Gastroesophageal sphincter (tissue), 3 donors: Measurements from ENCODE around the gene EEF2K.

Experiments
- EP300 ChIP-seq: sonication (generic); formaldehyde crosslinking; IDR thresholded peaks from one replicate; pipeline ENCODE4 v1.6.1; 2017; ENCODE audit warnings: antibody characterized with exemption, mild to moderate bottlenecking
- POLR2A ChIP-seq, 2 donors: fragments of 450-650 bp; IDR thresholded peaks; one replicate each; pipeline ENCODE4 v1.6.1; 2017; ENCODE audit warnings: antibody characterized with exemption in 2 of 2, mild to moderate bottlenecking in 2 of 2, moderate library complexity in 1 of 2
- POLR2AphosphoS5 ChIP-seq: sonication (generic); formaldehyde crosslinking; IDR thresholded peaks from one replicate; pipeline ENCODE4 v1.6.1; 2017; ENCODE audit warnings: antibody characterized with exemption
- TF ChIP-seq, protein P1 (sequence below), 4 experiments: fragments of 200-600 bp in 2 of 4; fragments of 450-650 bp in 2 of 4; sonication (generic) in 1 of 4; IDR thresholded peaks; one replicate each; pipeline ENCODE4 v1.5.1; 2017 to 2019; ENCODE audit warnings: antibody characterized with exemption in 4 of 4, mild to moderate bottlenecking in 2 of 4, moderate library complexity in 2 of 4

DNA sequence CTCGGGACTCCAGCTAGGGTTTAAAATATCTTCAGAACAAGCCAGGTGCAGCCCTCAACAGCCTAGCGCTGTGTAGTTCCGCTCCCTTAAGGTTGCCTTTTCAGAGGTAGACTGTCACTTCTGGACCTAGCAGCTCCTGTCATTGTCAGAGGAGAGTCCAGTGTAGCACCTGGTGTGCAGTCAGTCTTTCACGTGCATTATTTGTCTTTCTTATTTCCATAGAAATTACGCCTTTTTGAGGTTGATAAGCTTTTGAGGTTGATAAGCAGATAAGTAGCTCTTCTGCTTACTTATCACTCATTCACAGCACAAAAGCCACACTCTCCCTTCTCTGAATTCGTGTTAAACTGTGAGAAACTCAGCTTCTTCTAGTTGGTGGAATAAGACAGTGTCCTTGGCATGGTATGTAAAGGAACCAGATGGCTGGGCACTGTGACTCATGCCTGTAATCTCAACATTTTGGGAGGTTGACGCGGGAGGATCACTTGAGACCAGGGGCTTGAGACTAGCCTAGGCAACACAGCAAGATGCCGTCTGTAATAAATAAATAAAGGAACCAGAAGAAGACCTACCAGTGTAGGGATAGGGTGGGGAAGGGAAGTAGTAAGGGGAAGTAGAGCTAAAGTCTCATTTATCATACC lies 10.2 kb downstream of the EEF2K start:
- TF ChIP-seq, protein P1, sequence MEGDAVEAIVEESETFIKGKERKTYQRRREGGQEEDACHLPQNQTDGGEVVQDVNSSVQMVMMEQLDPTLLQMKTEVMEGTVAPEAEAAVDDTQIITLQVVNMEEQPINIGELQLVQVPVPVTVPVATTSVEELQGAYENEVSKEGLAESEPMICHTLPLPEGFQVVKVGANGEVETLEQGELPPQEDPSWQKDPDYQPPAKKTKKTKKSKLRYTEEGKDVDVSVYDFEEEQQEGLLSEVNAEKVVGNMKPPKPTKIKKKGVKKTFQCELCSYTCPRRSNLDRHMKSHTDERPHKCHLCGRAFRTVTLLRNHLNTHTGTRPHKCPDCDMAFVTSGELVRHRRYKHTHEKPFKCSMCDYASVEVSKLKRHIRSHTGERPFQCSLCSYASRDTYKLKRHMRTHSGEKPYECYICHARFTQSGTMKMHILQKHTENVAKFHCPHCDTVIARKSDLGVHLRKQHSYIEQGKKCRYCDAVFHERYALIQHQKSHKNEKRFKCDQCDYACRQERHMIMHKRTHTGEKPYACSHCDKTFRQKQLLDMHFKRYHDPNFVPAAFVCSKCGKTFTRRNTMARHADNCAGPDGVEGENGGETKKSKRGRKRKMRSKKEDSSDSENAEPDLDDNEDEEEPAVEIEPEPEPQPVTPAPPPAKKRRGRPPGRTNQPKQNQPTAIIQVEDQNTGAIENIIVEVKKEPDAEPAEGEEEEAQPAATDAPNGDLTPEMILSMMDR (IDR thresholded peaks at IDR 0.05): no peak
- TF ChIP-seq POLR2AphosphoS5 (no peak), POLR2A (IDR thresholded peaks at IDR 0.05) (no peak), EP300 (no peak)
